Stimulated activated naive CD4-positive, alpha-beta T cell (primary cell): ENCODE data around the gene SPIRE1.
A peak's percentile ranks its signal among the peaks of the same experiment; 100 is the strongest.
"Not testable (repeated sequence)": the region's sequence is repeated elsewhere in the genome, so short reads cannot be mapped to it uniquely, and the experiment has no call there.

ENCODE experiments used
- DNase-seq, 6 experiments: peaks; one replicate each; lab custom pipeline; 2025; lab: John Stamatoyannopoulos, UW

SPIRE1 gene

DNA sequence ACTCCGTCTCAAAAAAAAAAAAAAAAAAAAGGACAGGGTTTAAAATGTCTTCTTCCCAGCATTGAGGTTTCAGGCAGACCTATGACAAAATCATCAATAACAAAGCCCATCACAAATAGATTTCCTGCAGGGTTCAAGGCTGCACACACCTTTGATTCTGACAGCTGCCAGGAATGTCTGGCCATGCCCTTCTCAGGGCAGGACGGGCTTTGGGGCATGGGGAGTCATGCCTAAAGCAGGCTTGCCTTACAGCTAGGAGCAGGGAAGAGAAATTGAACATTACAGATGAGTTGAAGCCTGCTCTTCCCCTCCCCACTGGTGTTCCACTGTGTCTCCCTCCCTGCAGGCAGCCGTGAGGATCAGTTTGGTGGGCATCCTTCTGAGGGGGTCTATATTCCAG lies 246.5 kb downstream of the SPIRE1 start:
- no peak for DNase-seq

GRCh38 chr18:12410747-12411146 lies 247.2 kb downstream of the SPIRE1 start:
- DNase-seq: not testable (repeated sequence)

GRCh38 chr18:12410081-12410481 lies 247.8 kb downstream of the SPIRE1 start:
- DNase-seq: no peak

DNA sequence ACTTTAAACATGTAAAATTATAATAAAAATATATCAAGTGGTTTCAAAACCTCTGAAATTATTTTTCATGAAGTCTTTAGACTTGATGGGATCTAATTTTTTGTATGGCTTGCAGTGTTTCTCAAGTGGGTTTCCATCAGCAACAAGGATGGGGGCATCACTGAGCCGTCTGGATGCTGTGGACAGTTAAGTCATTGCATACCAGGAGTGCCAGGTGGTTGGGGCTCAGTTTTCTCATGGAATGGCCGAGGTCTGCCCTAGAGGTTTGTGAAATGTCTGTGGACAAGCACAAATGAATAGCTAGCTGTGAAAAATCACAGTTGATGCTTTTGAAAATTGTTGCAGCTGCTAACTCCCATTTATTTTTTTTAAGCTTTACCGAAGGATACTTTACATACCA lies 248.4 kb downstream of the SPIRE1 start:
- no peak for DNase-seq

GRCh38 chr18:12408247-12408869 lies 249.5 kb downstream of the SPIRE1 start:
- peak in 1 of 6 experiments; percentile 22 for DNase-seq

DNA sequence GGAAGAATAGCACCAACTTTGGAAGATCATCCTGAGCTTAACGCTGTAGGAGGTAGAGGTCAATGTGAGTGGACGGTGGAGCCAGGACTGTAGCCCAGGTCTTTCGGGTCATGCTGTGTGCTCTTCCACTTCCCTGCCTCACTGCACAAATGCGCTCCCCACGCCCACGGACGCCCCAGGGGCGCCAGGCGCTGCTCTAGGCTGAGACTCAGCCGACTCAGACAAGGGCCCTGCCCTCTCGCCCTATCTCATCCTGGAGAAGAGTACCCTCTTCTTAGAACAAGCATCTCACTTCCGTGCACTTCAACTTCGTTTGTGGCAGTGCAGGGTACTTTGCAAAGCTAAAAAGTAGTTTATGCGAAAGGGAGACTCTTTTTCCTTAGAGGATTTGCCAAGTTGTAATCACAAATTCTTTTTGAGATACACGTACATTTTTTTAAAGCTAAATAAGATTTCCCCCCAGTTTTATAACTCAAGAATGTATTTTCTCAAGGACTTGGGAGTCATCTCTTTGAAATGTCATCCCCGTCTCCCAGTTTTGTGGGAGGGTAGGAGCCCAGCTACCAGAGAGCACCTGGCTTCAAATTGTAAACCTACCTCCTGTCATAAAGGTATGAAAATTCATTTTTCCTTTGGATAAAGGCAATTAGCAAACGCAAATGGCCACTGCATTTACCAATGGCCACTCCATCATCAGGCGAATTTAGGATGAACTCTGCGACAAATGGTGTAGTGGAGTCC lies 251.4 kb downstream of the SPIRE1 start:
- peak in 1 of 6 experiments; percentile 3 for DNase-seq

- DNase-seq: no peak
Observed at GRCh38 chr18:12405066-12405465, 252.8 kb downstream of the SPIRE1 start.

DNA sequence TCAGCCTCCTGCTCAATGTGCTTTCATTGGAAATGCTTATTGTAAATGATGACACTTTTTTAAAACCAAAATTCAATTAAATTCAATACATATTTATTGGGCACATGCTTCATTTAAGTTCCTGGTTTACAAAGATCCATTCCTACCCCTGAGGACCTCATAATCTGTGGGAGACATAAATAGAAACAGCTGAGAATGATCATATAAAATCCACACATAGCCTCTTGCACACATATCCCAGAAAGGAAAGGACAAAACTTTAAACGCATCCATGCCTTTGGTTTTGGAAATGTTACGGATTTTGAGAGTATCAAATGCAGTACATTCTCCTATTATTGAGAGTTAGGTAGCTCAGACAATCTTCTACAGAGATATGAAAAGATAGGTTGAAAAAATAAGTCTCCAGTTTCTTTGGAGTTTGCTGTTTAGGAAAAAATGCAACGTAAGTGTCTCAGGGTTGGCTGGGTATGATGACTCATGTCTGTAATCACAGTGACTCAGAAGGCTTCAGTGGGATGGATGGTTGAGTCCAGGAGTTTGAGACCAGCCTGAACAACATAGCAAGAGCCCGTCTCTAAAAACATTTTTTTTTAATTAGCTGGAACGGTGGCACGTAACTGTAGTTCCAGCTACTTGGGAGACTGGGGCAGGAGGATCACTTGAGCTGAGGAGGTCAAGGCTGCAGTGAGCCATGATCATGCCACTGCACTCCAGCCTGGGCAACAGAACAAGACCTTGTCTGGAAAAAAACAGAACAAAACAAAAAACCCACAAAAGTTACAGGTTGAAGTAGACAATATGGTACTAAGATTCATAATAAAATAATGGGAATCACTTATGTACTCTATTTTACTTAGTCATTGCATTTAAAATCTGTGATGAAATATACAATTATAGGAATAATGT lies 254.1 kb downstream of the SPIRE1 start:
- DNase-seq: no peak

- no peak for DNase-seq
Observed at GRCh38 chr18:12401881-12402280, 256.0 kb downstream of the SPIRE1 start.

GRCh38 chr18:12399231-12399630 lies 258.7 kb downstream of the SPIRE1 start:
- DNase-seq: no peak

- DNase-seq: no peak
Observed at GRCh38 chr18:12398625-12399024, 259.3 kb downstream of the SPIRE1 start.

DNA sequence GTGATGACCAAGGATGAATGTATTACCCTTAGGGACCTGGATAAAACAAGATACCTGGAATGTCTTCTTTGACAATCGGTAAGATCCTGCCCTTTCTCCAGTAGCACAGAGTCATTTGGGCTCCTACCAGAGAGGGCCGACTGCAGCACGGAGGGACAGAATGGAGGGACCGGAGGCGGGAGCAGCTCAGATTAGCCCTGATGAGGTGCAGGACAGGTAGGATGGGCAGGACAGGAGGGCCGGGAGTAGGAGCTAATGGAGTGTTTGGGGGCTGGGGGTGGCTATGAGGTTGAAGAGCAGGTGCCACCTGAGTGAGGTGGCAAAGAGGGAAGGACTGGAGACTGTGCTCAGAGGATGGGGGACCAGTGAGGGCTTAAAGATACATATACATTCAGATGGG lies 260.1 kb downstream of the SPIRE1 start:
- no peak for DNase-seq

DNA sequence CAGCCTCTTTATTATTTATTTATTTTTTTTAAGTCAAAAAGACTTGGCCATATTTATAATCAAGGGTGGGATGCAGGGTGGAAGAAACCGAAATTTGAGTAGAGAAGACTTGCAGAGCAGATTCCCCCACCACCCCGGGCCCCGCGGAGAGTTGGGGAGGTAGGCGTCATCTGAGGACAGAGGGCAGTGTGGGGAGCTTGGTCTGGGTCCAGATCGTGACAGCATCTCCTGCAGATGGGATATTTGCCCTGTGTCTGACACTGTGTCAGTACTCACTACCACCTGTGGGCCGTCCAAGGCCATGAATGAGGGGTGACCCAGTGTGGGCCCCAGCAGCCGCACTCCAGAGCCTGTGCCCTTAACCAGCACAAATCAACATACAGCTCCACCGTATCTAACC lies 260.7 kb downstream of the SPIRE1 start:
- no peak for DNase-seq
